ENCODE results near the gene NOS2.

NOS2 gene

GRCh38 chr17:27810902-27811557, 10.7 kb upstream of the NOS2 start:
- Histone ChIP-seq H3K4me3 (no peak overlapping the region), H3K27ac (no peak overlapping the region)
- no peak for TF ChIP-seq CTCF (IDR thresholded peaks at IDR 0.05)
- no peak for DNase-seq (ENCODE audit: low spot score)

- H3K4me3 ChIP-seq: no peak overlapping the region
- no peak for DNase-seq (ENCODE audit: low spot score)
- H3K27ac ChIP-seq: no peak overlapping the region
- no peak for TF ChIP-seq CTCF (IDR thresholded peaks at IDR 0.05)
These were observed 10.0 kb upstream of the NOS2 start for GRCh38 chr17:27810211-27810901.

GRCh38 chr17:27809555-27809954, 9.2 kb upstream of the NOS2 start:
- no peak overlapping the region for H3K27ac ChIP-seq
- no peak for DNase-seq (ENCODE audit: low spot score)
- no peak for TF ChIP-seq CTCF (IDR thresholded peaks at IDR 0.05)
- no peak overlapping the region for H3K4me3 ChIP-seq

- Histone ChIP-seq H3K27ac (no peak overlapping the region), H3K4me3 (no peak overlapping the region)
- TF ChIP-seq CTCF (IDR thresholded peaks at IDR 0.05): no peak
- DNase-seq (ENCODE audit: low spot score): no peak
These were observed 8.3 kb upstream of the NOS2 start for GRCh38 chr17:27808628-27809027.

GRCh38 chr17:27807567-27808470, 7.5 kb upstream of the NOS2 start:
- H3K4me3 ChIP-seq: no peak overlapping the region
- no peak for TF ChIP-seq CTCF (IDR thresholded peaks at IDR 0.05)
- no peak for DNase-seq (ENCODE audit: low spot score)
- H3K27ac ChIP-seq: no peak overlapping the region

GRCh38 chr17:27805520-27806146, 5.3 kb upstream of the NOS2 start:
- DNase-seq (ENCODE audit: low spot score): peak; percentile 85
- TF ChIP-seq CTCF (IDR thresholded peaks at IDR 0.05): peak; percentile 70
- Histone ChIP-seq H3K27ac (peak overlapping the region; percentile 44 to 50), H3K4me3 (peak overlapping the region; percentile 66)
